Right atrium auricular region (tissue), 2 donors: ENCODE data around the gene DYNC1H1. TPM values are rescaled to one million over a fixed set of nuclear protein-coding genes. Genes with fewer than 3 reads are reported as not detected.

ENCODE experiments used
- DNase-seq: peaks from one replicate; pipeline ENCODE4 v3.0.0-alpha.2; 2019; ENCODE audit warnings: low spot score
- H3K27ac ChIP-seq, 2 donors: fragments of 200-600 bp; sonication (generic); 1 replicate in 1 of 2; 2 replicates in 1 of 2; pipeline ENCODE4 v1.5.1; 2016 to 2019
- H3K27me3 ChIP-seq, 2 donors: fragments of 200-600 bp; sonication (generic); one replicate each; pipeline versions ENCODE4 v1.5.1 to v1.6.0; 2017 to 2019
- H3K36me3 ChIP-seq: fragments of 200-600 bp; sonication (generic); one replicate; pipeline ENCODE4 v1.5.1; 2016
- H3K4me1 ChIP-seq, 2 donors: fragments of 200-600 bp; sonication (generic); one replicate each; pipeline versions ENCODE4 v1.5.1 to v1.6.0; 2017 to 2019
- H3K4me3 ChIP-seq, 2 donors: fragments of 200-600 bp; sonication (generic); 1 replicate in 1 of 2; 2 replicates in 1 of 2; pipeline ENCODE4 v1.5.1; 2017 to 2019; ENCODE audit warnings: mild to moderate bottlenecking in 1 of 2, moderate library complexity in 1 of 2
- H3K9me3 ChIP-seq, 2 donors: fragments of 200-600 bp; sonication (generic); one replicate each; pipeline ENCODE4 v1.5.1; 2019
- total RNA-seq, 2 donors: library from RNA; depleted of rRNA; stranded (reverse); fragments of >200 nt; gene quantifications; one replicate each; pipeline ENCODE4 v1.1.0, GENCODE V29; 2016
- TF ChIP-seq, protein P1 (sequence below), 2 donors: fragments of 200-600 bp; sonication (generic); IDR thresholded peaks; one replicate each; pipeline ENCODE4 v1.5.1; 2019; ENCODE audit warnings: antibody characterized with exemption in 2 of 2

The DYNC1H1 gene
- total RNA-seq, 2 donors from 2014 or later, result 388 to 445 TPM

GRCh38 chr14:102020058-102020971, 55.9 kb downstream of the DYNC1H1 start:
- Histone ChIP-seq H3K4me1 (no peaks in the 10 kb centered on the region), H3K27ac (no peak overlapping the region), H3K27me3 (no peaks in the 10 kb centered on the region), H3K4me3 (no peak overlapping the region), H3K9me3 (no peaks in the 10 kb centered on the region), H3K36me3 (peaks cover 98% of the 10 kb centered on the region)
- TF ChIP-seq, protein P1, sequence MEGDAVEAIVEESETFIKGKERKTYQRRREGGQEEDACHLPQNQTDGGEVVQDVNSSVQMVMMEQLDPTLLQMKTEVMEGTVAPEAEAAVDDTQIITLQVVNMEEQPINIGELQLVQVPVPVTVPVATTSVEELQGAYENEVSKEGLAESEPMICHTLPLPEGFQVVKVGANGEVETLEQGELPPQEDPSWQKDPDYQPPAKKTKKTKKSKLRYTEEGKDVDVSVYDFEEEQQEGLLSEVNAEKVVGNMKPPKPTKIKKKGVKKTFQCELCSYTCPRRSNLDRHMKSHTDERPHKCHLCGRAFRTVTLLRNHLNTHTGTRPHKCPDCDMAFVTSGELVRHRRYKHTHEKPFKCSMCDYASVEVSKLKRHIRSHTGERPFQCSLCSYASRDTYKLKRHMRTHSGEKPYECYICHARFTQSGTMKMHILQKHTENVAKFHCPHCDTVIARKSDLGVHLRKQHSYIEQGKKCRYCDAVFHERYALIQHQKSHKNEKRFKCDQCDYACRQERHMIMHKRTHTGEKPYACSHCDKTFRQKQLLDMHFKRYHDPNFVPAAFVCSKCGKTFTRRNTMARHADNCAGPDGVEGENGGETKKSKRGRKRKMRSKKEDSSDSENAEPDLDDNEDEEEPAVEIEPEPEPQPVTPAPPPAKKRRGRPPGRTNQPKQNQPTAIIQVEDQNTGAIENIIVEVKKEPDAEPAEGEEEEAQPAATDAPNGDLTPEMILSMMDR (IDR thresholded peaks at IDR 0.05), result no peak
- DNase-seq, result no peak

GRCh38 chr14:102026934-102027333, 62.6 kb downstream of the DYNC1H1 start:
- TF ChIP-seq, protein P1 (IDR thresholded peaks at IDR 0.05), result no peak
- H3K9me3 ChIP-seq, result no peaks in the 10 kb centered on the region
- DNase-seq, result no peak
- H3K36me3 ChIP-seq, result peaks cover 95% of the 10 kb centered on the region
- no peak overlapping the region for H3K4me3 ChIP-seq
- H3K27ac ChIP-seq, result no peak overlapping the region
- H3K4me1 ChIP-seq, result no peaks in the 10 kb centered on the region
- no peaks in the 10 kb centered on the region for H3K27me3 ChIP-seq

GRCh38 chr14:102027951-102028350, 63.6 kb downstream of the DYNC1H1 start:
- Histone ChIP-seq H3K27me3 (no peaks in the 10 kb centered on the region), H3K4me3 (no peak overlapping the region), H3K36me3 (peaks cover 95% of the 10 kb centered on the region), H3K9me3 (no peaks in the 10 kb centered on the region), H3K27ac (no peak overlapping the region), H3K4me1 (no peaks in the 10 kb centered on the region)
- no peak for DNase-seq
- TF ChIP-seq, protein P1 (IDR thresholded peaks at IDR 0.05), result no peak

- no peak for DNase-seq
- Histone ChIP-seq H3K27ac (no peak overlapping the region), H3K4me1 (no peaks in the 10 kb centered on the region), H3K27me3 (no peaks in the 10 kb centered on the region), H3K9me3 (no peaks in the 10 kb centered on the region), H3K36me3 (peaks cover 95% of the 10 kb centered on the region), H3K4me3 (no peak overlapping the region)
- TF ChIP-seq, protein P1 (IDR thresholded peaks at IDR 0.05), result no peak
Observed at GRCh38 chr14:102028733-102029132, 64.4 kb downstream of the DYNC1H1 start.

DNA sequence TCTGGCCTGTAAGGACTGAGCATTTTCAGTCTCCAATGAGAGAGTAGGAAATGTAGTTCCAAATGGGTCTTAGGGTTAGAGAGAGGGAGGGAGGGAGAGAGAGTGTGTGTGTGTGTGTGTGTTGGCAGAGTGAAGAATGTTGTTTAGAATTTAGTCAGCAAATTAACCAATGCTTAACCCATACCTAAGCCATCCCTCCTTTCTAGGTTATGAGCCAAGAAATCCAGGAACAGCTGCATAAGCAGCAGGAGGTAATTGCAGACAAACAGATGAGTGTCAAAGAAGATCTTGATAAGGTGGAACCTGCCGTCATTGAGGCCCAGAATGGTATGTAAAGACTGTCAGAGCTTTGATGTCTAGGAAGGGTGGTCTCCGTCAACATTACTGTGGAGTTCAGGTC, 65.6 kb downstream of the DYNC1H1 start:
- DNase-seq, result no peak
- TF ChIP-seq, protein P1 (IDR thresholded peaks at IDR 0.05), result no peak
- Histone ChIP-seq H3K27ac (no peak overlapping the region), H3K4me1 (no peaks in the 10 kb centered on the region), H3K27me3 (no peaks in the 10 kb centered on the region), H3K36me3 (peaks cover 98% of the 10 kb centered on the region), H3K4me3 (no peak overlapping the region), H3K9me3 (no peaks in the 10 kb centered on the region)
